Panc1 (cell line): ENCODE results near the gene TMEM82.

ENCODE experiments used
- POLR2AphosphoS5 ChIP-seq: IDR thresholded peaks from 2 replicates; pipeline ENCODE4 v1.6.1; 2012; ENCODE audit warnings: mild to moderate bottlenecking, low read depth, low read length, moderate library complexity
- SIN3A ChIP-seq: IDR thresholded peaks from 2 replicates; pipeline ENCODE4 v1.6.1; 2012; ENCODE audit warnings: low read depth, mild to moderate bottlenecking, low read length, moderate library complexity, borderline replicate concordance; ENCODE audit not compliant: insufficient read depth
- TCF7L2 ChIP-seq: IDR thresholded peaks from 2 replicates; pipeline ENCODE4 v1.6.1; 2011; ENCODE audit warnings: mild to moderate bottlenecking, low read depth, low read length, inconsistent platforms
- TF ChIP-seq, protein P1 (sequence below): fragments of 450-650 bp; IDR thresholded peaks from 2 replicates; pipeline ENCODE4 v1.5.1; 2017; ENCODE audit warnings: mild to moderate bottlenecking
- TF ChIP-seq, protein P2 (sequence below), 2 experiments: IDR thresholded peaks; 2 replicates each; pipeline ENCODE4 v1.6.1; 2011 to 2012; ENCODE audit warnings: low read depth in 2 of 2, control low read depth in 1 of 2, low read length in 1 of 2, mild to moderate bottlenecking in 1 of 2, moderate library complexity in 1 of 2; ENCODE audit not compliant: insufficient read depth in 1 of 2

- no peak for TF ChIP-seq TCF7L2
- TF ChIP-seq, protein P1, sequence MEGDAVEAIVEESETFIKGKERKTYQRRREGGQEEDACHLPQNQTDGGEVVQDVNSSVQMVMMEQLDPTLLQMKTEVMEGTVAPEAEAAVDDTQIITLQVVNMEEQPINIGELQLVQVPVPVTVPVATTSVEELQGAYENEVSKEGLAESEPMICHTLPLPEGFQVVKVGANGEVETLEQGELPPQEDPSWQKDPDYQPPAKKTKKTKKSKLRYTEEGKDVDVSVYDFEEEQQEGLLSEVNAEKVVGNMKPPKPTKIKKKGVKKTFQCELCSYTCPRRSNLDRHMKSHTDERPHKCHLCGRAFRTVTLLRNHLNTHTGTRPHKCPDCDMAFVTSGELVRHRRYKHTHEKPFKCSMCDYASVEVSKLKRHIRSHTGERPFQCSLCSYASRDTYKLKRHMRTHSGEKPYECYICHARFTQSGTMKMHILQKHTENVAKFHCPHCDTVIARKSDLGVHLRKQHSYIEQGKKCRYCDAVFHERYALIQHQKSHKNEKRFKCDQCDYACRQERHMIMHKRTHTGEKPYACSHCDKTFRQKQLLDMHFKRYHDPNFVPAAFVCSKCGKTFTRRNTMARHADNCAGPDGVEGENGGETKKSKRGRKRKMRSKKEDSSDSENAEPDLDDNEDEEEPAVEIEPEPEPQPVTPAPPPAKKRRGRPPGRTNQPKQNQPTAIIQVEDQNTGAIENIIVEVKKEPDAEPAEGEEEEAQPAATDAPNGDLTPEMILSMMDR = no peak
- no peak for TF ChIP-seq SIN3A
- no peak for TF ChIP-seq POLR2AphosphoS5
- TF ChIP-seq, protein P2, sequence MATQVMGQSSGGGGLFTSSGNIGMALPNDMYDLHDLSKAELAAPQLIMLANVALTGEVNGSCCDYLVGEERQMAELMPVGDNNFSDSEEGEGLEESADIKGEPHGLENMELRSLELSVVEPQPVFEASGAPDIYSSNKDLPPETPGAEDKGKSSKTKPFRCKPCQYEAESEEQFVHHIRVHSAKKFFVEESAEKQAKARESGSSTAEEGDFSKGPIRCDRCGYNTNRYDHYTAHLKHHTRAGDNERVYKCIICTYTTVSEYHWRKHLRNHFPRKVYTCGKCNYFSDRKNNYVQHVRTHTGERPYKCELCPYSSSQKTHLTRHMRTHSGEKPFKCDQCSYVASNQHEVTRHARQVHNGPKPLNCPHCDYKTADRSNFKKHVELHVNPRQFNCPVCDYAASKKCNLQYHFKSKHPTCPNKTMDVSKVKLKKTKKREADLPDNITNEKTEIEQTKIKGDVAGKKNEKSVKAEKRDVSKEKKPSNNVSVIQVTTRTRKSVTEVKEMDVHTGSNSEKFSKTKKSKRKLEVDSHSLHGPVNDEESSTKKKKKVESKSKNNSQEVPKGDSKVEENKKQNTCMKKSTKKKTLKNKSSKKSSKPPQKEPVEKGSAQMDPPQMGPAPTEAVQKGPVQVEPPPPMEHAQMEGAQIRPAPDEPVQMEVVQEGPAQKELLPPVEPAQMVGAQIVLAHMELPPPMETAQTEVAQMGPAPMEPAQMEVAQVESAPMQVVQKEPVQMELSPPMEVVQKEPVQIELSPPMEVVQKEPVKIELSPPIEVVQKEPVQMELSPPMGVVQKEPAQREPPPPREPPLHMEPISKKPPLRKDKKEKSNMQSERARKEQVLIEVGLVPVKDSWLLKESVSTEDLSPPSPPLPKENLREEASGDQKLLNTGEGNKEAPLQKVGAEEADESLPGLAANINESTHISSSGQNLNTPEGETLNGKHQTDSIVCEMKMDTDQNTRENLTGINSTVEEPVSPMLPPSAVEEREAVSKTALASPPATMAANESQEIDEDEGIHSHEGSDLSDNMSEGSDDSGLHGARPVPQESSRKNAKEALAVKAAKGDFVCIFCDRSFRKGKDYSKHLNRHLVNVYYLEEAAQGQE (IDR thresholded peaks at IDR 0.05; ENCODE audit: insufficient read depth in 1 of 2, low read depth in 2 of 2, low read length in 1 of 2) = no peak
Measured at GRCh38 chr1:15765495-15766194, 23.3 kb downstream of the TMEM82 start.
